Stimulated activated naive CD8-positive, alpha-beta T cell treated with anti-CD3 and anti-CD28 coated beads, Interleukin-15, Interleukin-2, amounts not matched to agents 100 ng/mL and 50 ng/mL, for 24 hours (primary cell): ENCODE results near the gene PHF19.

Experiments used
- H3K27ac Mint-ChIP-seq: one replicate; pipeline ENCODE4 v1.8.0; 2021; ENCODE audit warnings: mild to moderate bottlenecking, mixed read lengths
- H3K27me3 Mint-ChIP-seq: one replicate; pipeline ENCODE4 v1.8.0; 2021; ENCODE audit warnings: mixed read lengths
- H3K36me3 Mint-ChIP-seq: one replicate; pipeline ENCODE4 v1.8.0; 2021; ENCODE audit warnings: low read depth, mixed read lengths
- H3K4me1 Mint-ChIP-seq: one replicate; pipeline ENCODE4 v1.8.0; 2021; ENCODE audit warnings: low read depth, mixed read lengths
- H3K4me3 Mint-ChIP-seq: one replicate; pipeline ENCODE4 v1.8.0; 2021; ENCODE audit warnings: mild to moderate bottlenecking, mixed read lengths
- H3K9me3 Mint-ChIP-seq: one replicate; pipeline ENCODE4 v1.8.0; 2021; ENCODE audit warnings: mixed read lengths

PHF19 gene

GRCh38 chr9:120890320-120891244, 13.6 kb upstream of the PHF19 start:
- Mint-ChIP-seq H3K9me3 (no peaks in the 10 kb centered on the region), H3K4me1 (peaks cover 87% of the 10 kb centered on the region)

GRCh38 chr9:120889606-120890271, 12.8 kb upstream of the PHF19 start:
- Mint-ChIP-seq H3K27ac (peak overlapping the region; percentile 99), H3K27me3 (no peaks in the 10 kb centered on the region), H3K4me1 (peaks cover 81% of the 10 kb centered on the region), H3K4me3 (peak overlapping the region; percentile 78), H3K36me3 (peaks cover 9% of the 10 kb centered on the region), H3K9me3 (no peaks in the 10 kb centered on the region)

More at GRCh38 chr9:120890320-120891244, 13.6 kb upstream of the PHF19 start:
- Mint-ChIP-seq H3K27ac (peak overlapping the region; percentile 99), H3K36me3 (peaks cover 9% of the 10 kb centered on the region), H3K27me3 (no peaks in the 10 kb centered on the region), H3K4me3 (peak overlapping the region; percentile 78)

- H3K4me3 Mint-ChIP-seq: no peak overlapping the region
- peaks cover 75% of the 10 kb centered on the region for H3K4me1 Mint-ChIP-seq
- peaks cover 9% of the 10 kb centered on the region for H3K36me3 Mint-ChIP-seq
- no peaks in the 10 kb centered on the region for H3K9me3 Mint-ChIP-seq
- no peaks in the 10 kb centered on the region for H3K27me3 Mint-ChIP-seq
- H3K27ac Mint-ChIP-seq: peak overlapping the region; percentile 99
Observed at GRCh38 chr9:120888626-120889025, 11.6 kb upstream of the PHF19 start.

GRCh38 chr9:120886490-120886967, 9.5 kb upstream of the PHF19 start:
- Mint-ChIP-seq H3K9me3 (no peaks in the 10 kb centered on the region), H3K36me3 (peaks cover 5% of the 10 kb centered on the region), H3K4me3 (no peak overlapping the region), H3K27ac (no peak overlapping the region), H3K27me3 (no peaks in the 10 kb centered on the region), H3K4me1 (peaks cover 71% of the 10 kb centered on the region)

- peaks cover 71% of the 10 kb centered on the region for H3K4me1 Mint-ChIP-seq
- H3K27ac Mint-ChIP-seq: peak overlapping the region; percentile 52
- no peaks in the 10 kb centered on the region for H3K9me3 Mint-ChIP-seq
- no peak overlapping the region for H3K4me3 Mint-ChIP-seq
- H3K27me3 Mint-ChIP-seq: no peaks in the 10 kb centered on the region
- peaks cover 5% of the 10 kb centered on the region for H3K36me3 Mint-ChIP-seq
Observed at GRCh38 chr9:120885958-120886357, 9.0 kb upstream of the PHF19 start.

- no peak overlapping the region for H3K4me3 Mint-ChIP-seq
- peaks cover 71% of the 10 kb centered on the region for H3K4me1 Mint-ChIP-seq
- H3K27ac Mint-ChIP-seq: peak overlapping the region; percentile 52
- peaks cover 5% of the 10 kb centered on the region for H3K36me3 Mint-ChIP-seq
- H3K9me3 Mint-ChIP-seq: no peaks in the 10 kb centered on the region
- no peaks in the 10 kb centered on the region for H3K27me3 Mint-ChIP-seq
Observed at GRCh38 chr9:120885457-120885856, 8.5 kb upstream of the PHF19 start.

DNA sequence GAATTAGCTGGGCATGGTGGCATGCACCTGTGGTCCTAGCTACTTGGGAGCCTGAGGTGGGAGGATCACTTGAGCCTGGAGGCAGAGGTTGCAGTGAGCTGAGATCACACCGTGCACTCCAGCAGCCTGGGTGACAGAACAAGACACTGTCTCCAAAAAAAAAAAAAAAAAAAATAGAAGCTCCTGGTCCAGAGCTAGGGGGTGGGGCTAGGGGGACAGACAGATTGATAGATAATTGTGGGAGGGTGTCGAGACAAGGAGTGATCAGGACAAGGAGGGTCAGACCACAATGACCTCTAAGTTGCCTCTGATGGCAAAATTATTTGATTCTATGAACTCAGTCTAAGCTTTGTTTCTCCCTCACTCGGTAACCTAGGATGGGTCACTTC, 6.6 kb upstream of the PHF19 start:
- Mint-ChIP-seq H3K36me3 (peaks cover 4% of the 10 kb centered on the region), H3K4me3 (no peak overlapping the region), H3K4me1 (peaks cover 71% of the 10 kb centered on the region), H3K9me3 (no peaks in the 10 kb centered on the region), H3K27ac (peak overlapping the region; percentile 40), H3K27me3 (no peaks in the 10 kb centered on the region)

DNA sequence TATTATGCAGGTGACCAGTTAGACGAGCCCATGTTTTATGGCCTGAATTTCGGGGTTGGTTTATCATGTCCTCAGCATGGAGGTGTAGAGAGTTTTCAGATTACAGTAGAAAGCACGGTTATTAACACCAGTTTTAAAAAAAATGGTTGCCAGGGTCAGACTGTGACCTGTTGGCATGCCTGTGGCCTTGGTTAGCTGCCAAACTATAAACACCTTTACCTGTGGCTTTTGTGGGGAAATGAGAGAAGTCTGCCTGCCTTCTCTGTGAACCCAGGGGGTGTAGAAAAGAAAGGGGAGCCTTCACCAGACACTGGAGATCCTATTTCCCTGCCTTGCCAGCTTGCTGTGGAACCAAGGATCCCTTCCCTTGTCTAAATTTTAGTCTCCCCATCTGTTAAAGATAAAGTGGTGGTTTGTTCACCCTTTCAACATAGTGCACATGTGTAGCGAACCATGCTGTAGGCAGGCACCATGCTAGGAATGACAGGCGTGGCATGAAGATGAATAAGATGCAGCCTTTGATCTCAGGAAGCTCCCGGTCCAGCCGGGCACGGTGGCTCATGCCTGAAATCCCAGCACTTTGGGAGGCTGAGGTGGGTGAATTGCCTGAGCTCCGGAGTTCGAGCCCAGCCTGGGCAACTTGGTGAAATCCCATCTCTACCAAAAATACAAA, 6.1 kb upstream of the PHF19 start:
- no peaks in the 10 kb centered on the region for H3K27me3 Mint-ChIP-seq
- H3K4me1 Mint-ChIP-seq: peaks cover 72% of the 10 kb centered on the region
- no peaks in the 10 kb centered on the region for H3K9me3 Mint-ChIP-seq
- no peaks in the 10 kb centered on the region for H3K36me3 Mint-ChIP-seq
- peak overlapping the region; percentile 40 for H3K27ac Mint-ChIP-seq
- H3K4me3 Mint-ChIP-seq: no peak overlapping the region

GRCh38 chr9:120879446-120879845, 2.5 kb upstream of the PHF19 start:
- Mint-ChIP-seq H3K9me3 (no peaks in the 10 kb centered on the region), H3K27me3 (no peaks in the 10 kb centered on the region), H3K4me1 (peaks cover 77% of the 10 kb centered on the region), H3K4me3 (peak overlapping the region; percentile 91), H3K36me3 (peaks cover 23% of the 10 kb centered on the region), H3K27ac (peak overlapping the region; percentile 95)

DNA sequence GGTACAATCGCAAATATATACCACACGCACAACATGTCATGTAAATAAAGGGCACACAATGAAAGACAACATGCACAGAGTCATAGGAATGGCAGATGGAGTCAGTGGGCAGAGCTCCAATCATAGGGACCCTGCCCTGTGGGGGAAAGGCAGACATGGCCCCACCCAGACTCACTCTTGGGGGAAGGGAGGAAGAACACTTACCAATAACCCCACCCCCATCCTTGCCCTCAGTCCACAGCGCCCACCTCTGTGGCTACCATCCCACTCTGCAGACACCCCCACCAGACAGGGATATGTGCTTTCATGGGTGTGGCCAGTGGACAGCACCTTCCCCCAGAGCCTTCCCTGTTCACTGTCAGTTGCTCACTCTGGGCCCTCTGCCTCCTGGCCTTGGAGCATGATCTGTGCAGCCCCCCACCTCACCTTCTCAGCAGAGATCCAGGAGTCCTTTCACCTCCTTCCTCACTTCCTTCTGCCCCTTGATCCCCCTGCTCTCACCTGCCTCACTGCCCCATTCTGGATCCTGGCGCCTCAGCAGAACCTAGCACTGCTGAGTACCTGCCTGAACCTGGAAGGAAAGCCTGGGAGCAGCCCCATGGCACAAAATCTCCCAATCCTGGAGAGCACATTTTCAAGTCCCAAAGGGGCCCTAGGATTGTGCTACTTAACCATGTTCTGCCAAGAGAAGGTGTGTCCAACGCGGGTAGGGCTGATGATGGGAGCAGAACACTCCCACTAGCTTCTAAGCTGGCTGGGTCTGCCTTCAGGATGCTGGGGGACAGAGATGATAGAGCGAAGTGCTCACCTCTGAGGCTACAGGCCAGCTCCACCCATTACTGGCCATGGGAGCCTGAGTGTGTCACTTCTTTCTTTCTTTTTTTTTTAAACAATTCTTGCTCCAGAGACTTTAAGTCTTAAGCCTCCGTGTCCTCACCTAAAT, 1.5 kb upstream of the PHF19 start:
- H3K4me3 Mint-ChIP-seq: peak overlapping the region; percentile 91
- peak overlapping the region; percentile 95 for H3K27ac Mint-ChIP-seq
- H3K4me1 Mint-ChIP-seq: peaks cover 83% of the 10 kb centered on the region
- peaks cover 33% of the 10 kb centered on the region for H3K36me3 Mint-ChIP-seq
- H3K27me3 Mint-ChIP-seq: no peaks in the 10 kb centered on the region
- no peaks in the 10 kb centered on the region for H3K9me3 Mint-ChIP-seq

GRCh38 chr9:120877276-120878034, 467 bp upstream of the PHF19 start:
- Mint-ChIP-seq H3K4me1 (peaks cover 83% of the 10 kb centered on the region), H3K27ac (peak overlapping the region; percentile 95), H3K4me3 (peak overlapping the region; percentile 91), H3K36me3 (peaks cover 43% of the 10 kb centered on the region), H3K27me3 (no peaks in the 10 kb centered on the region), H3K9me3 (no peaks in the 10 kb centered on the region)

- H3K4me1 Mint-ChIP-seq: peaks cover 82% of the 10 kb centered on the region
- H3K4me3 Mint-ChIP-seq: peak overlapping the region; percentile 91
- H3K36me3 Mint-ChIP-seq: peaks cover 55% of the 10 kb centered on the region
- H3K9me3 Mint-ChIP-seq: no peaks in the 10 kb centered on the region
- H3K27me3 Mint-ChIP-seq: no peaks in the 10 kb centered on the region
- peak overlapping the region; percentile 91 for H3K27ac Mint-ChIP-seq
Observed at GRCh38 chr9:120875954-120876841, 790 bp downstream of the PHF19 start.

GRCh38 chr9:120875643-120875953, 1.4 kb downstream of the PHF19 start:
- Mint-ChIP-seq H3K27ac (peak overlapping the region; percentile 91), H3K36me3 (peaks cover 61% of the 10 kb centered on the region), H3K4me1 (peaks cover 81% of the 10 kb centered on the region), H3K4me3 (peak overlapping the region; percentile 91), H3K27me3 (no peaks in the 10 kb centered on the region), H3K9me3 (no peaks in the 10 kb centered on the region)
